Endodermal cell (in vitro differentiated cells): ENCODE results near the gene SNAP29. TPM values are rescaled to one million over a fixed set of nuclear protein-coding genes. Genes with fewer than 3 reads are reported as not detected.
"Not testable (repeated sequence)": the region's sequence is repeated elsewhere in the genome, so short reads cannot be mapped to it uniquely, and the experiment has no call there.

Experiments
- DNase-seq: peaks from one replicate; pipeline ENCODE4 v3.0.0-alpha.2; 2017
- H3K27ac ChIP-seq: 2 replicates; pipeline ENCODE4 v1.5.1; 2013; ENCODE audit warnings: mild to moderate bottlenecking, low read depth, low read length, moderate library complexity
- H3K27me3 ChIP-seq: 2 replicates; pipeline ENCODE4 v1.6.1; 2013; ENCODE audit warnings: mild to moderate bottlenecking, low read length, moderate library complexity; ENCODE audit not compliant: insufficient read depth, control insufficient read depth, poor library complexity, severe bottlenecking
- H3K36me3 ChIP-seq: 2 replicates; pipeline ENCODE4 v1.7.0; 2013; ENCODE audit warnings: mild to moderate bottlenecking, low read length, moderate library complexity; ENCODE audit not compliant: control insufficient read depth, insufficient read depth
- H3K4me1 ChIP-seq: one replicate; pipeline ENCODE4 v1.7.0; 2013; ENCODE audit warnings: low read length; ENCODE audit not compliant: control insufficient read depth, insufficient read depth
- H3K4me3 ChIP-seq: 2 replicates; pipeline ENCODE4 v1.5.1; 2013; ENCODE audit warnings: mild to moderate bottlenecking, low read length, moderate library complexity
- H3K9ac ChIP-seq: 2 replicates; pipeline ENCODE4 v1.6.1; 2013; ENCODE audit warnings: mild to moderate bottlenecking, low read length, moderate library complexity; ENCODE audit not compliant: poor library complexity, severe bottlenecking; ENCODE audit errors: extremely low read depth
- H3K9me3 ChIP-seq: 2 replicates; pipeline ENCODE4 v1.6.1; 2013; ENCODE audit warnings: mild to moderate bottlenecking, low read length, moderate library complexity; ENCODE audit not compliant: control insufficient read depth
- H3K27ac Mint-ChIP-seq: 2 replicates; pipeline ENCODE4 v1.8.0; 2020; ENCODE audit warnings: mixed read lengths
- H3K27me3 Mint-ChIP-seq: 2 replicates; pipeline ENCODE4 v1.8.0; 2021; ENCODE audit warnings: mild to moderate bottlenecking, mixed read lengths; ENCODE audit not compliant: insufficient read depth
- H3K36me3 Mint-ChIP-seq: 2 replicates; pipeline ENCODE4 v1.8.0; 2020; ENCODE audit warnings: low read depth, mixed read lengths
- H3K4me1 Mint-ChIP-seq: 2 replicates; pipeline ENCODE4 v1.8.0; 2020; ENCODE audit warnings: mixed read lengths
- H3K4me3 Mint-ChIP-seq: 2 replicates; pipeline ENCODE4 v1.8.0; 2020; ENCODE audit warnings: mild to moderate bottlenecking, moderate library complexity, mixed read lengths
- H3K9me3 Mint-ChIP-seq: 2 replicates; pipeline ENCODE4 v1.8.0; 2020; ENCODE audit warnings: mild to moderate bottlenecking, mixed read lengths
- CTCF ChIP-seq: fragments of 200-600 bp; sonication (generic); conservative IDR thresholded peaks from 2 replicates; pipeline ENCODE4 v1.5.0; 2021; ENCODE audit warnings: antibody characterized with exemption, mild to moderate bottlenecking
- WGBS, 2 experiments: methylation state at CpG; one replicate each; pipeline versions ENCODE4 v1.1.5 to v1.1.7; 2013; ENCODE audit warnings: missing lambda C conversion rate in 2 of 2, mixed read lengths in 1 of 2; ENCODE audit not compliant: insufficient coverage in 1 of 2, insufficient read length in 1 of 2; 5-methylcytosine and 5-hydroxymethylcytosine counted together
- total RNA-seq, 2 donors: library from RNA; stranded (reverse); fragmentation: NEBNext Ultra II Directional in 1 of 2; extraction: Animal tissue kit (Norgen Biotek cat#: 25700) in 1 of 2; gene quantifications; 2 replicates in 1 of 2; 3 replicates in 1 of 2; pipeline ENCODE4 v1.2.1, GENCODE V29; 2021

Gene SNAP29
- total RNA-seq, 2 donors from 2014 or later: 16.5 to 21.8 TPM

- Mint-ChIP-seq H3K36me3 (peaks cover 19% of the 10 kb centered on the region), H3K4me1 (no peaks in the 10 kb centered on the region), H3K27me3 (no peaks in the 10 kb centered on the region), H3K4me3 (no peak overlapping the region), H3K9me3 (no peaks in the 10 kb centered on the region), H3K27ac (no peak overlapping the region)
- H3K9me3 ChIP-seq: no peaks in the 10 kb centered on the region
- no peaks in the 10 kb centered on the region for H3K27me3 ChIP-seq
- no peak overlapping the region for H3K9ac ChIP-seq
- no peak overlapping the region for H3K27ac ChIP-seq
- H3K4me1 ChIP-seq: no peaks in the 10 kb centered on the region
- no peak for DNase-seq
- H3K36me3 ChIP-seq: peaks cover 35% of the 10 kb centered on the region
- H3K4me3 ChIP-seq: no peak overlapping the region
- TF ChIP-seq CTCF: no peak
- 96 to 100% methylated on average over 1 to 3 of the region's 3 CpGs for WGBS, 2 experiments
These were observed 40.3 kb upstream of the SNAP29 start for GRCh38 chr22:20818471-20818870.

- Mint-ChIP-seq H3K27ac (no peak overlapping the region), H3K27me3 (no peaks in the 10 kb centered on the region), H3K4me1 (no peaks in the 10 kb centered on the region), H3K9me3 (no peaks in the 10 kb centered on the region), H3K36me3 (peaks cover 20% of the 10 kb centered on the region), H3K4me3 (no peak overlapping the region)
- H3K4me1 ChIP-seq: no peaks in the 10 kb centered on the region
- H3K27ac ChIP-seq: no peak overlapping the region
- 90 to 97% methylated on average over 6 to 9 of the region's 9 CpGs for WGBS, 2 experiments
- no peak for TF ChIP-seq CTCF
- no peak overlapping the region for H3K9ac ChIP-seq
- H3K27me3 ChIP-seq: no peaks in the 10 kb centered on the region
- no peaks in the 10 kb centered on the region for H3K9me3 ChIP-seq
- no peak for DNase-seq
- peaks cover 28% of the 10 kb centered on the region for H3K36me3 ChIP-seq
- H3K4me3 ChIP-seq: no peak overlapping the region
These were observed 39.3 kb upstream of the SNAP29 start for GRCh38 chr22:20819471-20819870.

GRCh38 chr22:20821717-20822239 lies 37.0 kb upstream of the SNAP29 start:
- H3K9me3 Mint-ChIP-seq, H3K4me3 Mint-ChIP-seq, H3K9ac ChIP-seq, H3K27ac ChIP-seq, H3K9me3 ChIP-seq, H3K4me3 ChIP-seq, H3K27me3 Mint-ChIP-seq, H3K27ac Mint-ChIP-seq, H3K4me1 Mint-ChIP-seq, DNase-seq, H3K4me1 ChIP-seq, H3K27me3 ChIP-seq: not testable (repeated sequence)
- peaks cover 24% of the 10 kb centered on the region for H3K36me3 Mint-ChIP-seq
- peaks cover 26% of the 10 kb centered on the region for H3K36me3 ChIP-seq
- 95 to 98% methylated on average over 6 to 8 of the region's 8 CpGs for WGBS, 2 experiments

- Mint-ChIP-seq H3K4me3 (no peak overlapping the region), H3K36me3 (peaks cover 24% of the 10 kb centered on the region), H3K27me3 (no peaks in the 10 kb centered on the region), H3K27ac (no peak overlapping the region), H3K4me1 (no peaks in the 10 kb centered on the region), H3K9me3 (no peaks in the 10 kb centered on the region)
- H3K27ac ChIP-seq: no peak overlapping the region
- 97 to 98% methylated on average over 5 of the region's 5 CpGs for WGBS, 2 experiments
- DNase-seq: no peak
- H3K36me3 ChIP-seq: peaks cover 26% of the 10 kb centered on the region
- no peaks in the 10 kb centered on the region for H3K9me3 ChIP-seq
- no peak overlapping the region for H3K9ac ChIP-seq
- no peak overlapping the region for H3K4me3 ChIP-seq
- H3K27me3 ChIP-seq: no peaks in the 10 kb centered on the region
- TF ChIP-seq CTCF: no peak
- no peaks in the 10 kb centered on the region for H3K4me1 ChIP-seq
These were observed 36.6 kb upstream of the SNAP29 start for GRCh38 chr22:20822240-20822639.
